ENCODE measurements around the gene SIGLEC7. TPM values are rescaled to one million over a fixed set of nuclear protein-coding genes. Genes with fewer than 3 reads are reported as not detected.

The SIGLEC7 gene
- total RNA-seq, 2 experiments from 2014 or later = 0.20 TPM; not detected in 1

DNA sequence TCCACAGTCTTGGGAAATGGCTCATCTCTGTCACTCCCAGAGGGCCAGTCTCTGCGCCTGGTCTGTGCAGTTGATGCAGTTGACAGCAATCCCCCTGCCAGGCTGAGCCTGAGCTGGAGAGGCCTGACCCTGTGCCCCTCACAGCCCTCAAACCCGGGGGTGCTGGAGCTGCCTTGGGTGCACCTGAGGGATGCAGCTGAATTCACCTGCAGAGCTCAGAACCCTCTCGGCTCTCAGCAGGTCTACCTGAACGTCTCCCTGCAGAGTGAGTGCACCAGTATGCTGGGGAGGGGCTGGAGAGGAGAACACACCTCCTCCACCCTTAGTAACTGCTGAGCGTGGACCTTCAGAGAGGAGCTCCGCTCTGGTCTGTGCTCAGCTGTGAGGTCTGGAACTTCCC, 15.1 kb upstream of the SIGLEC7 start:
- Mint-ChIP-seq H3K9me3 (peaks cover 2% of the 10 kb centered on the region), H3K27ac (peak overlapping the region; percentile 89), H3K4me1 (ENCODE audit: low read depth) (peaks cover 82% of the 10 kb centered on the region), H3K36me3 (ENCODE audit: low read depth) (peaks cover 4% of the 10 kb centered on the region), H3K4me3 (no peak overlapping the region), H3K27me3 (no peaks in the 10 kb centered on the region)
- no peak for DNase-seq
- intact Hi-C loops (cut with DNase I, micrococcal nuclease) = no loop called here
- ATAC-seq (ENCODE audit: poor library complexity) = no peak
- Histone ChIP-seq H3K27ac (ENCODE audit: low read depth in 1 of 2, low read length in 2 of 2) (peak overlapping the region in 1 of 2 donors; percentile 16), H3K4me3 (ENCODE audit: low read length) (peak overlapping the region; percentile 15), H3K36me3 (ENCODE audit: insufficient read depth, low read length) (no peaks in the 10 kb centered on the region), H3K9me3 (ENCODE audit: control insufficient read depth in 1 of 2, insufficient read depth in 1 of 2, low read length in 2 of 2) (peaks cover 0 to 8% of the 10 kb centered on the region in 2 experiments), H3K27me3 (ENCODE audit: control insufficient read depth in 1 of 2, insufficient read depth in 2 of 2, low read length in 2 of 2) (no peaks in the 10 kb centered on the region), H3K4me1 (ENCODE audit: insufficient read depth, low read length) (peaks cover 97% of the 10 kb centered on the region)
- ChIA-PET CTCF (no interaction called here), POLR2A (no interaction called here)
- TF ChIP-seq, protein P1, sequence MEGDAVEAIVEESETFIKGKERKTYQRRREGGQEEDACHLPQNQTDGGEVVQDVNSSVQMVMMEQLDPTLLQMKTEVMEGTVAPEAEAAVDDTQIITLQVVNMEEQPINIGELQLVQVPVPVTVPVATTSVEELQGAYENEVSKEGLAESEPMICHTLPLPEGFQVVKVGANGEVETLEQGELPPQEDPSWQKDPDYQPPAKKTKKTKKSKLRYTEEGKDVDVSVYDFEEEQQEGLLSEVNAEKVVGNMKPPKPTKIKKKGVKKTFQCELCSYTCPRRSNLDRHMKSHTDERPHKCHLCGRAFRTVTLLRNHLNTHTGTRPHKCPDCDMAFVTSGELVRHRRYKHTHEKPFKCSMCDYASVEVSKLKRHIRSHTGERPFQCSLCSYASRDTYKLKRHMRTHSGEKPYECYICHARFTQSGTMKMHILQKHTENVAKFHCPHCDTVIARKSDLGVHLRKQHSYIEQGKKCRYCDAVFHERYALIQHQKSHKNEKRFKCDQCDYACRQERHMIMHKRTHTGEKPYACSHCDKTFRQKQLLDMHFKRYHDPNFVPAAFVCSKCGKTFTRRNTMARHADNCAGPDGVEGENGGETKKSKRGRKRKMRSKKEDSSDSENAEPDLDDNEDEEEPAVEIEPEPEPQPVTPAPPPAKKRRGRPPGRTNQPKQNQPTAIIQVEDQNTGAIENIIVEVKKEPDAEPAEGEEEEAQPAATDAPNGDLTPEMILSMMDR (IDR thresholded peaks at IDR 0.05) = no peak

DNA sequence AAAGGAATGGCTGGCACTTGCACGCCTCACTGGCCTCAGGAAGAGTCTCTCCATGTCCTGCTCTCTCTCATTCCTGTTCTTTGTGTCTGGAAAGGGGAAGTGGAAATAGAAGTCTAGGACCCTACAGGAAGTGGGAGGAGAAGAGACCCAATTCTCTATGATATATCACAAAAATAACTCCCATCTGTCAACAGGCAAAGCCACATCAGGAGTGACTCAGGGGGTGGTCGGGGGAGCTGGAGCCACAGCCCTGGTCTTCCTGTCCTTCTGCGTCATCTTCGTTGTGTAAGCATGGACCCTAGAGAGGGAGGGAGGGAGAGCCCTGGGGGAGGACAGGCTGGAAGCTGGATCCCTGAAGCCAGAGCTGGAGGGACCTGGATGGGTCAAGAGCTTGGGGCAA, 14.3 kb upstream of the SIGLEC7 start:
- H3K27me3 Mint-ChIP-seq = no peaks in the 10 kb centered on the region
- TF ChIP-seq, protein P1 (IDR thresholded peaks at IDR 0.05) = no peak
- ChIA-PET CTCF (no interaction called here), POLR2A (interaction anchor here (0.8 kb wide), 1 partner anchor 31 kb away, joined by 3 read pairs; no protein-coding TSS in a partner anchor)
- Histone ChIP-seq H3K4me3 (ENCODE audit: low read length) (no peak overlapping the region), H3K4me1 (ENCODE audit: insufficient read depth, low read length) (peaks cover 96% of the 10 kb centered on the region), H3K9me3 (ENCODE audit: control insufficient read depth in 1 of 2, insufficient read depth in 1 of 2, low read length in 2 of 2) (peaks cover 0 to 4% of the 10 kb centered on the region in 2 experiments), H3K36me3 (ENCODE audit: insufficient read depth, low read length) (no peaks in the 10 kb centered on the region), H3K27me3 (ENCODE audit: control insufficient read depth in 1 of 2, insufficient read depth in 2 of 2, low read length in 2 of 2) (no peaks in the 10 kb centered on the region), H3K27ac (ENCODE audit: low read depth in 1 of 2, low read length in 2 of 2) (no peak overlapping the region)
- peaks cover 4% of the 10 kb centered on the region for H3K36me3 Mint-ChIP-seq (ENCODE audit: low read depth)
- peak overlapping the region; percentile 39 for H3K4me3 Mint-ChIP-seq
- peaks cover 2% of the 10 kb centered on the region for H3K9me3 Mint-ChIP-seq
- ATAC-seq (ENCODE audit: poor library complexity) = no peak
- intact Hi-C loops (cut with DNase I, micrococcal nuclease) = no loop called here
- peak overlapping the region; percentile 89 for H3K27ac Mint-ChIP-seq
- H3K4me1 Mint-ChIP-seq (ENCODE audit: low read depth) = peaks cover 82% of the 10 kb centered on the region
- peak in 5 of 14 experiments; percentile 31 to 66 (median 51) for DNase-seq

DNA sequence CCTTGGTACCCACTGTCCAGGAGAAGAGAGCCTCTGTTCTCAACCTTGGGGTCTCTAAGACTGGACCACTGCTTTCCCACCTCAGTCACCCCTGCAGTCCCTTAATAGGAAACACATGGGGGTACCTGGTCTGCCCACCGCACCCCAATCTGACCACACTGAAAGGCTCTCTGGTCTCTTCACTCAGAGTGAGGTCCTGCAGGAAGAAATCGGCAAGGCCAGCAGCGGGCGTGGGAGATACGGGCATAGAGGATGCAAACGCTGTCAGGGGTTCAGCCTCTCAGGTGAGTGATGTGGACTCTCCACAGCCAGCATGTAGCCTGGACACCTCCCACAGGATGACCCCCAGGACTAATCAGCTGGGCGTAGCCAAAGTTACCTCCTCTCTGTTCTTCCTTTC, 13.9 kb upstream of the SIGLEC7 start:
- Histone ChIP-seq H3K4me3 (ENCODE audit: low read length) (no peak overlapping the region), H3K9me3 (ENCODE audit: control insufficient read depth in 1 of 2, insufficient read depth in 1 of 2, low read length in 2 of 2) (no peaks in the 10 kb centered on the region), H3K27me3 (ENCODE audit: control insufficient read depth in 1 of 2, insufficient read depth in 2 of 2, low read length in 2 of 2) (no peaks in the 10 kb centered on the region), H3K4me1 (ENCODE audit: insufficient read depth, low read length) (peaks cover 91% of the 10 kb centered on the region), H3K36me3 (ENCODE audit: insufficient read depth, low read length) (no peaks in the 10 kb centered on the region), H3K27ac (ENCODE audit: low read depth in 1 of 2, low read length in 2 of 2) (no peak overlapping the region)
- intact Hi-C loops (cut with DNase I, micrococcal nuclease) = no loop called here
- CTCF ChIA-PET = no interaction called here
- Mint-ChIP-seq H3K36me3 (ENCODE audit: low read depth) (peaks cover 3% of the 10 kb centered on the region), H3K4me1 (ENCODE audit: low read depth) (peaks cover 79% of the 10 kb centered on the region), H3K27me3 (no peaks in the 10 kb centered on the region), H3K4me3 (no peak overlapping the region), H3K27ac (peak overlapping the region; percentile 89), H3K9me3 (peaks cover 2% of the 10 kb centered on the region)
- TF ChIP-seq, protein P1 (IDR thresholded peaks at IDR 0.05) = no peak
- DNase-seq = no peak
- POLR2A ChIA-PET = interaction anchor here (0.8 kb wide), 1 partner anchor 30 kb away, joined by 3 read pairs; no protein-coding TSS in a partner anchor
- ATAC-seq (ENCODE audit: poor library complexity) = no peak

Data from CD4-positive, alpha-beta T cell (primary cell).